HepG2 (cell line): ENCODE measurements around the gene SP3. TPM values are rescaled to one million over a fixed set of nuclear protein-coding genes. Genes with fewer than 3 reads are reported as not detected.

Experiments used
- ATAC-seq: fragments of 200-7000 bp; cut with Tn5 transposase; 3 replicates; pipeline ENCODE4 v1.9.1; 2020; ENCODE audit warnings: mild to moderate bottlenecking, moderate library complexity
- BruUV-seq: library from RNA; stranded (reverse); fragments of 400-500 nt; replicated peaks from 2 replicates; lab custom pipeline; 2021; lab: Mats Ljungman, UMichigan
- CTCF ChIA-PET: fragments of 300-600 bp; formaldehyde crosslinking; extraction: SDS; loops from one replicate; lab custom pipeline; 2021; ENCODE audit warnings: low total read pairs, inconsistent platforms, low intra/inter-chr PET ratio; lab: Yijun Ruan, JAX
- POLR2A ChIA-PET: fragments of 350-600 bp; sonication (Branson Sonifier 250); formaldehyde crosslinking; loops from one replicate; lab custom pipeline; 2020; ENCODE audit warnings: antibody characterized with exemption, inconsistent platforms; lab: Yijun Ruan, JAX
- DNase-seq: peaks from one replicate; pipeline ENCODE4 v3.0.0-alpha.2; 2015; ENCODE audit warnings: low spot score
- FAIRE-seq: peaks from 3 replicates; lab custom pipeline; 2011; peaks lifted over from hg19 to GRCh38; lab: Jason Lieb, UNC
- H2AFZ ChIP-seq: one replicate; pipeline ENCODE4 v1.6.1; 2011; ENCODE audit warnings: low read length, inconsistent platforms
- H3K27ac ChIP-seq: fragments of 300-600 bp; 3 replicates; pipeline ENCODE4 v1.8.0; 2011; ENCODE audit warnings: mixed run types, mild to moderate bottlenecking, mixed read lengths, low read length, inconsistent platforms; ENCODE audit not compliant: insufficient read depth; ENCODE audit errors: extremely low read length
- H3K27me3 ChIP-seq, 2 experiments: fragments of 200-600 bp in 1 of 2; 2 replicates in 1 of 2; 3 replicates in 1 of 2; pipeline versions ENCODE4 v1.6.0 to v1.8.0; 2011; ENCODE audit warnings: low read length in 2 of 2, mild to moderate bottlenecking in 2 of 2, moderate library complexity in 2 of 2, inconsistent platforms in 1 of 2; ENCODE audit not compliant: insufficient read depth in 2 of 2, control insufficient read depth in 1 of 2
- H3K36me3 ChIP-seq, 2 experiments: fragments of 200-600 bp in 1 of 2; replicated peaks in 1 of 2; 2 replicates in 1 of 2; 3 replicates in 1 of 2; pipeline versions ENCODE4 v1.5.1 to v1.8.0; 2011; ENCODE audit warnings: low read length in 2 of 2, inconsistent platforms in 1 of 2; ENCODE audit not compliant: insufficient read depth in 2 of 2, control insufficient read depth in 1 of 2
- H3K4me1 ChIP-seq: 2 replicates; pipeline ENCODE4 v1.5.1; 2012; ENCODE audit warnings: low read length, inconsistent platforms; ENCODE audit not compliant: insufficient read depth
- H3K4me2 ChIP-seq: 2 replicates; pipeline ENCODE4 v1.6.0; 2011; ENCODE audit warnings: low read depth, low read length, inconsistent platforms
- H3K4me3 ChIP-seq, 3 experiments: fragments of 200-600 bp in 1 of 3; sonication (generic), shearing (Covaris generic) in 1 of 3; replicated peaks in 1 of 3; 2 replicates each; pipeline ENCODE4 v1.5.1; 2011 to 2016; ENCODE audit warnings: low read length in 3 of 3, inconsistent platforms in 2 of 3, low read depth in 2 of 3, mild to moderate bottlenecking in 2 of 3, control low read depth in 1 of 3, mixed read lengths in 1 of 3; ENCODE audit not compliant: insufficient read depth in 1 of 3
- H3K79me2 ChIP-seq: one replicate; pipeline ENCODE4 v1.6.1; 2011; ENCODE audit warnings: low read length, inconsistent platforms; ENCODE audit not compliant: insufficient read depth
- H3K9ac ChIP-seq: 2 replicates; pipeline ENCODE4 v1.6.0; 2011; ENCODE audit warnings: mild to moderate bottlenecking, low read depth, low read length, inconsistent platforms; ENCODE audit not compliant: insufficient read depth
- H3K9me3 ChIP-seq: 2 replicates; pipeline ENCODE4 v1.5.1; 2012; ENCODE audit warnings: mild to moderate bottlenecking, low read length
- H4K20me1 ChIP-seq: 2 replicates; pipeline ENCODE4 v1.6.0; 2011; ENCODE audit warnings: inconsistent platforms, mild to moderate bottlenecking, low read length, moderate library complexity; ENCODE audit not compliant: insufficient read depth
- ELF3 ChIP-seq: IDR thresholded peaks from 2 replicates; pipeline ENCODE4 v1.6.1; 2016; ENCODE audit warnings: missing genetic modification reagents, missing compliant biosample characterization
- EP300 ChIP-seq, 3 experiments: sonication (generic) in 1 of 3; formaldehyde crosslinking in 1 of 3; IDR thresholded peaks; 2 replicates each; pipeline versions ENCODE4 v1.5.1 to v1.6.1; 2011 to 2020; ENCODE audit warnings: low read depth in 2 of 3, low read length in 2 of 3, borderline replicate concordance in 1 of 3, improper control_type of control experiment in 1 of 3, mild to moderate bottlenecking in 1 of 3, missing genetic modification reagents in 1 of 3, moderate library complexity in 1 of 3
- JDP2 ChIP-seq: sonication (generic); formaldehyde crosslinking; IDR thresholded peaks from 2 replicates; pipeline ENCODE4 v1.8.1; 2022; ENCODE audit warnings: missing genetic modification reagents, borderline replicate concordance
- LCORL ChIP-seq, 2 experiments: fragments of 450-650 bp in 1 of 2; sonication (generic) in 1 of 2; formaldehyde crosslinking in 1 of 2; IDR thresholded peaks; 2 replicates each; pipeline versions ENCODE4 v1.5.0 to v1.6.1; 2017 to 2020; ENCODE audit warnings: antibody characterized with exemption in 1 of 2, missing genetic modification reagents in 1 of 2
- TIGD3 ChIP-seq: sonication (generic); formaldehyde crosslinking; IDR thresholded peaks from 2 replicates; pipeline ENCODE4 v1.5.1; 2020; ENCODE audit warnings: mild to moderate bottlenecking, missing genetic modification reagents, borderline replicate concordance
- ZMYM4 ChIP-seq: sonication (generic); formaldehyde crosslinking; IDR thresholded peaks from 2 replicates; pipeline ENCODE4 v1.8.1; 2023; ENCODE audit warnings: mild to moderate bottlenecking, missing genetic modification reagents
- ZNF574 ChIP-seq: sonication (generic); formaldehyde crosslinking; IDR thresholded peaks from 2 replicates; pipeline ENCODE4 v1.4.0; 2020; ENCODE audit warnings: missing genetic modification reagents
- ZNF839 ChIP-seq: sonication (generic); formaldehyde crosslinking; IDR thresholded peaks from 2 replicates; pipeline ENCODE4 v1.4.0; 2020; ENCODE audit warnings: missing genetic modification reagents, mild to moderate bottlenecking, borderline replicate concordance
- WGBS: methylation state at CpG from one replicate; pipeline ENCODE4 v1.1.6; 2017; ENCODE audit warnings: low lambda C conversion rate; 5-methylcytosine and 5-hydroxymethylcytosine counted together
- in situ Hi-C: cut with HindIII; loops from 2 replicates; pipeline ENCODE4 v1.10.0; 2017; ENCODE audit warnings: low pct_unique_long_range_greater_than_20kb; ENCODE audit not compliant: extremely low pct_ligation_motif_present
- intact Hi-C: fragments of 100-400 bp; cut with micrococcal nuclease; formaldehyde crosslinking; loops from one replicate; pipeline ENCODE4 v1.10.0; 2022; ENCODE audit not compliant: unreplicated experiment
- polyA plus RNA-seq, 8 experiments: library from polyadenylated mRNA; depleted of rRNA in 3 of 8; stranded (reverse) in 7 of 8; unstranded in 1 of 8; fragments of >200 nt; fragmentation: Illumina TruSeq in 4 of 8; extraction: Trizol in 4 of 8; gene quantifications; 2 replicates each; pipeline versions ENCODE4 v1.2.1 to v1.2.3, GENCODE V29; 2011 to 2016; ENCODE audit warnings: low read depth in 4 of 8, missing spikeins in 1 of 8, mixed read lengths in 1 of 8; ENCODE audit not compliant: insufficient read depth in 1 of 8
- total RNA-seq, 5 experiments: library from RNA; depleted of rRNA; stranded (reverse); fragments of >200 nt; fragmentation: Illumina TruSeq; extraction: Trizol; gene quantifications; 2 replicates each; pipeline ENCODE4 v1.2.3, GENCODE V29; 2016; ENCODE audit warnings: low read depth in 1 of 5
- TF ChIP-seq, protein P1 (sequence below): sonication (generic); formaldehyde crosslinking; IDR thresholded peaks from 2 replicates; pipeline ENCODE4 v1.4.0; 2020; ENCODE audit warnings: low read depth, mild to moderate bottlenecking, missing genetic modification reagents

The SP3 gene
- total and polyA plus RNA-seq, 2 of the 13 experiments (the other 11 are each of a cell fraction or from before 2014, with no cell fraction given), result 57.3 to 132 TPM

DNA sequence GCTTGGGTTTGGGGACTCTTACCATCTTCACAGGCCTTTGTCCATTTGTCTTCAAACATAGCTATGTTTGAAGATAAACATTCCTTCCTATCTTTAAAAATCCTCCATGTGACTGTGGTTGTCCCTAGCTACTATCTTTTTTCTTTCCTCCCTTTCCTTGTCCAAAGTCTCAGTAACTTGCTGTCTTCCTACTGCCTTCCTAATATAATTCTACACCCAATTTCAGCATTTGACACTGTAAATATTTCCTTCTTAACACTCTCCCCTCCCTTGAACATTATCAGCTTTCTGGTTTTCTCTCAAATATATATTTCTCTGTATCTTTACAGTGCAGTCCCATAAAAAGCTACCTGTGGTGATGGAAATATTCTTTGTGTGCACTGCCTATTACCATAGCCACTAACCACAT is 5.3 kb upstream of the SP3 start (continued):
- TF ChIP-seq EP300 (IDR thresholded peaks at IDR 0.05; ENCODE audit: low read depth in 2 of 2, low read length in 2 of 2) (0 out of 4 replicates have a peak, but pooled peaks of 1 of the 2 experiments have one; percentile 8), EP300 (CRISPR knock-in tag; IDR thresholded peaks at IDR 0.05; ENCODE audit: borderline replicate concordance) (no peak), JDP2 (CRISPR knock-in tag) (no peak), ZMYM4 (0 out of 2 replicates have a peak, but pooled peaks have one; percentile 41), LCORL (IDR thresholded peaks at IDR 0.05) (no peak), LCORL (CRISPR knock-in tag; IDR thresholded peaks at IDR 0.05) (peak; percentile 63), TIGD3 (CRISPR knock-in tag) (no peak), ELF3 (CRISPR knock-in tag) (peak; percentile 38; the same call in 1 of the 2 replicates)
- TF ChIP-seq, protein P1, sequence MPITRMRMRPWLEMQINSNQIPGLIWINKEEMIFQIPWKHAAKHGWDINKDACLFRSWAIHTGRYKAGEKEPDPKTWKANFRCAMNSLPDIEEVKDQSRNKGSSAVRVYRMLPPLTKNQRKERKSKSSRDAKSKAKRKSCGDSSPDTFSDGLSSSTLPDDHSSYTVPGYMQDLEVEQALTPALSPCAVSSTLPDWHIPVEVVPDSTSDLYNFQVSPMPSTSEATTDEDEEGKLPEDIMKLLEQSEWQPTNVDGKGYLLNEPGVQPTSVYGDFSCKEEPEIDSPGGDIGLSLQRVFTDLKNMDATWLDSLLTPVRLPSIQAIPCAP (CRISPR knock-in tag), result no peak
- TF ChIP-seq, all 625 proteins: peak for 7

- POLR2A ChIA-PET, result interaction anchor here (1.1 to 1.3 kb wide), 2 partner anchors 8 to 82 kb away, joined by 4 read pairs; no protein-coding TSS in a partner anchor
- Histone ChIP-seq H3K4me2 (no peak overlapping the region), H3K36me3 (no peaks in the 10 kb centered on the region), H3K9me3 (no peaks in the 10 kb centered on the region), H3K4me3 (no peak overlapping the region), H3K27ac (no peak overlapping the region), H2AFZ (no peak overlapping the region), H3K79me2 (peaks cover 16% of the 10 kb centered on the region), H3K27me3 (no peaks in the 10 kb centered on the region; a peak in 1 of 5 replicates), H4K20me1 (no peaks in the 10 kb centered on the region), H3K9ac (no peak overlapping the region), H3K4me1 (peaks cover 59% of the 10 kb centered on the region)
- intact Hi-C loops (loop anchor here (5.0 kb wide), 2 partner anchors 72 to 372 kb away; no protein-coding TSS in a partner anchor), in situ Hi-C loops (no loop called here)
- 55% methylated on average over 1 of the region's 1 CpG for WGBS
- ATAC-seq (no peak), FAIRE-seq (no peak), DNase-seq (no peak)
- TF ChIP-seq ZNF574 (CRISPR knock-in tag) (no peak), ZNF839 (no peak)
- CTCF ChIA-PET, result no interaction called here
- BruUV-seq, result no TSS peak
Observed at GRCh38 chr2:173969886-173970285, 4.7 kb upstream of the SP3 start.
